SJCRH30 (cell line): Measurements from ENCODE around the gene TAF6. TPM values are rescaled to one million over a fixed set of nuclear protein-coding genes. Genes with fewer than 3 reads are reported as not detected.
"Not testable (repeated sequence)": the region's sequence is repeated elsewhere in the genome, so short reads cannot be mapped to it uniquely, and the experiment has no call there.

Experiments
- DNase-seq, 2 experiments: peaks; one replicate each; pipeline ENCODE4 v3.0.0-alpha.2; 2015 to 2020
- H3K27ac ChIP-seq: fragments of 250-450 bp; sonication (Bioruptor Pico); 2 replicates; pipeline ENCODE4 v1.5.1; 2020; ENCODE audit warnings: mild to moderate bottlenecking, moderate library complexity
- H3K27me3 ChIP-seq: fragments of 250-450 bp; sonication (Bioruptor Pico); 2 replicates; pipeline ENCODE4 v1.5.1; 2020; ENCODE audit warnings: mild to moderate bottlenecking, moderate library complexity
- H3K36me3 ChIP-seq: fragments of 250-450 bp; sonication (Bioruptor Pico); 2 replicates; pipeline ENCODE4 v1.5.1; 2020; ENCODE audit warnings: mild to moderate bottlenecking, moderate library complexity
- H3K4me1 ChIP-seq: fragments of 250-450 bp; sonication (Bioruptor Pico); 2 replicates; pipeline ENCODE4 v1.5.1; 2020; ENCODE audit warnings: mild to moderate bottlenecking, moderate library complexity
- H3K4me3 ChIP-seq: fragments of 250-450 bp; sonication (Bioruptor Pico); 2 replicates; pipeline ENCODE4 v1.5.1; 2020; ENCODE audit warnings: mild to moderate bottlenecking, moderate library complexity
- H3K9me3 ChIP-seq: fragments of 250-450 bp; sonication (Bioruptor Pico); replicated peaks from 2 replicates; pipeline ENCODE4 v1.5.1; 2020; ENCODE audit warnings: mild to moderate bottlenecking, moderate library complexity
- total RNA-seq: library from RNA; depleted of rRNA; stranded (reverse); fragments of >200 nt; shearing (Covaris generic); gene quantifications from 2 replicates; pipeline ENCODE4 v1.2.3, GENCODE V29; 2014

The TAF6 gene
- total RNA-seq, 1 experiment from 2014 or later = 42.2 TPM

DNA sequence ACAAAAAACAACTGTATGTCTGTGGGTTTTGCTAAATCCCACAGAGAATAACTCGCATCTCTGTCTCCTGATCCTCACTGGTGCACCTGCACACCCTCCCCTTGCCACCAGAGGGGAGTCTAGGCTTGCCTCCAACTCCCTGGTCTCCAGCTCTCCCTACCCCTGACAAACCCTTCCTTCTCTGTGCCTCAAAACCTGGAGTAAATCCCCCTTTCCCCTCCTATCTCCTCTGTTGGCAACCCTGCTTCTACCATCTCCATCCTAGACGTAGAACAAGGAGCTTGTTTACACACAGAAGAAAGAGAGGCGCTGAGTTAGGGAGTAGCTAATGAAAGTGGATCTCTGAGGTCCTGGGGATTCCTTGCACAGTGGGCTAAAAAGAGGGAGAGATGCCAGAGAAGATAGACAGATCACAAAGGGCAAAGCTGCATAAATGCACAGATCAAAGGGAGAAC lies 13.6 kb upstream of the TAF6 start:
- DNase-seq = peak; percentile 77 to 88
- no peaks in the 10 kb centered on the region for H3K9me3 ChIP-seq
- no peak overlapping the region for H3K27ac ChIP-seq
- H3K36me3 ChIP-seq = no peaks in the 10 kb centered on the region
- H3K4me1 ChIP-seq = no peaks in the 10 kb centered on the region
- no peak overlapping the region for H3K4me3 ChIP-seq
- peaks cover 6% of the 10 kb centered on the region; the same call in 1 of the 2 replicates for H3K27me3 ChIP-seq

- H3K4me1 ChIP-seq = no peaks in the 10 kb centered on the region
- no peak overlapping the region for H3K27ac ChIP-seq
- no peak overlapping the region for H3K4me3 ChIP-seq
- no peak for DNase-seq
- H3K36me3 ChIP-seq = no peaks in the 10 kb centered on the region
- no peaks in the 10 kb centered on the region for H3K9me3 ChIP-seq
- H3K27me3 ChIP-seq = peaks cover 6% of the 10 kb centered on the region; the same call in 1 of the 2 replicates
These were observed 13.0 kb upstream of the TAF6 start for GRCh38 chr7:100132126-100132525.

DNA sequence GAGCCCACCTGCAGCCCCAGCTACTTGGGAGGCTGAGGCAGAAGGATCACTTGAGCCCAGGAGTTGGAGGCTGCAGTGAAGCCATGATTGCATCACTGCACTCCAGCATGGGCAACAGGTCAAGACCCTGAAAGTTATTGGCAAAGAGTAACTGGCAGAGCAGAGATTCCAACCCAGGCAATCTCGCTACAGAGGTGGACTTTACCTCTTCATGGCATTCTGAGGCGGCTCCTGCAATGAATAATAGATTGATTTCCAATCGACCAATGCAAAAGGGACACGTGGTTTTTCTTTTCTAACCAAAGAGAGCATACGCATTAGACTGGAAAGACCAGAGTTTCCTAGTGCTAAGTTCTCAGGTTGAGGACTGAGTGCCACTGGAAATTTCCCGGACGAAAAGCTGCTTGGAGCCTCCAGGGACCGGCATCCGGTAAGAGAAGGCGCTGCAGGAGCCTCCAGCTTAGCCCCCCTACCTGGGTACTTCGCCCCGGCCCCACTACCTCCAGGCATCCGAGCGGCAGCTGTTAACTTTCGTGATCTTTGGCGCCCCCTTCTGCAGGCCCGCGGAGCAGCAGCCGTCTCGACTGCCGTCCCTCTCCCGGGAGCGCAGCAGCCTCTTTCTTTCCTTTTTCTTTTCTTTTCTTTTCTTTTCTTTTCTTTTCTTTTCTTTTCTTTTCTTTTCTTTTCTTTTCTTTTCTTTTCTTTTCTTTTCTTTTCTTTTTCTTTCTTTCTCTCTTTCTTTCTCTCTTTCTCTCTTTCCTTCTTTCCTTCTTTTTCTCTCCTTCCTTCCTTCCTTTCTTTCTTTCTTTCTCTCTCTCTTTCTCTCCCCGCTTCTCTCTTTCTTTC lies 11.7 kb upstream of the TAF6 start:
- no peak overlapping the region for H3K27ac ChIP-seq
- no peaks in the 10 kb centered on the region for H3K36me3 ChIP-seq
- no peaks in the 10 kb centered on the region for H3K9me3 ChIP-seq
- peak; percentile 76 to 84 for DNase-seq
- H3K4me1 ChIP-seq = no peaks in the 10 kb centered on the region
- no peak overlapping the region for H3K4me3 ChIP-seq
- peaks cover 6% of the 10 kb centered on the region; the same call in 1 of the 2 replicates for H3K27me3 ChIP-seq

DNA sequence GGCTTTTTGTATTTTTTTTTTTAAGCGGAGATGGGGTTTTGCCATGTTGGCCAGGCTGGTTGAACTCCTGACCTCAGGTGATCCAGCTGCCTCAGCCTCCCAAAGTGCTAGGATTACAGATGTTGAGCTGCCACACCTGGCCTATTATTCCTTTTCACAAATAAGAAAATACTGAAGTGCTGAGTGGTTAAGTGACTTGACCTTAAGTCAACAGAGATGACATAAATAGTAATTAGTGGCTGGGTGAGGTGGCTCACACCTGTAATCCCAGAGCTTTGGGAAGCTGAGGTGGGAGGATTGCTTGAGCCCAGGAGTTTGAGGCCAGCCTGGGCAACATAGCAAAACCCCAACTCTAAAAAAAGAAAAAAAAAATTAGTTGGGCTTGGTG lies 11.1 kb upstream of the TAF6 start:
- not testable (repeated sequence) for H3K4me1 ChIP-seq, H3K27me3 ChIP-seq, H3K36me3 ChIP-seq, H3K4me3 ChIP-seq, DNase-seq, H3K27ac ChIP-seq, H3K9me3 ChIP-seq

- H3K4me1 ChIP-seq = no peaks in the 10 kb centered on the region
- H3K4me3 ChIP-seq = no peak overlapping the region; the same call in 1 of the 2 replicates
- no peaks in the 10 kb centered on the region for H3K9me3 ChIP-seq
- DNase-seq = no peak
- H3K27me3 ChIP-seq = peaks cover 6% of the 10 kb centered on the region; the same call in 1 of the 2 replicates
- H3K27ac ChIP-seq = no peak overlapping the region
- H3K36me3 ChIP-seq = no peaks in the 10 kb centered on the region
These were observed 9.4 kb upstream of the TAF6 start for GRCh38 chr7:100128637-100128963.

DNA sequence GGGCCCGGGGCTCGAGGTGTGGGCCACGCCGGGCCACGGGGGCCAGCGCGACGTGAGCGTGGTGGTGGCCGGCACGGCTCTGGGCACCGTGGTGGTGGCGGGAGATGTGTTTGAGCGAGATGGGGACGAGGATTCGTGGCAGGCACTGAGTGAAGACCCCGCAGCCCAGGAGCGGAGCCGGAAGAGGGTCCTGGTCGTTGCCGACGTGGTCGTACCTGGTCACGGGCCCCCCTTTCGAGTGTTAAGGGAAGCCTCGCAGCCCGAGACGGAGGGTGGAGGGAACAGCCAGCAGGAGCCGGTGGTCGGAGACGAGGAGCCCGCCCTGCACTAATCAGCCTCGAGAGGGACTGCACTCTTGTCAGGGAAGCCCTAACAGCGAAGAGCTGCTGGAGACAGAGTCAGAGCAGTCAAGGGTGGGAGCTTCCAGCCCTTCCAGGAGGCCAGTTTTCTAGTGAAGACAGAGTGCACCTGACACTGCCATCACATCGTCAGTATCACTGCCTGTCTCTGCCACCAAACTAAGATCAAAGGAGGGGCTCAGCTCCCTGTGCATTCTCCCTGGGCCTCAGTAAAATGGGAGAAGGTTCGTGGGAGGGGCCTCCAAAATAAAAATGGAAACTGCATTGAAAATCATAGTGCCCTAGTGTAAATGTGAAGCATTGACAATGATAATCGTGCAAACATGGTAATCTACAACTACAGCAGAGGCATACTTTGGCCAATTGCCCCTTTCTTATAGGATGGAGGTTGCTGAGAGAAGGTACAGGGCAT lies 8.9 kb upstream of the TAF6 start:
- peak; percentile 49 to 52 for DNase-seq
- Histone ChIP-seq H3K27me3 (peaks cover 3% of the 10 kb centered on the region; the same call in 1 of the 2 replicates), H3K36me3 (no peaks in the 10 kb centered on the region), H3K4me3 (peak overlapping the region; percentile 81), H3K4me1 (no peaks in the 10 kb centered on the region), H3K27ac (no peak overlapping the region), H3K9me3 (no peaks in the 10 kb centered on the region)

- Histone ChIP-seq H3K9me3 (no peaks in the 10 kb centered on the region), H3K4me3 (peak within 1 kb of the TSS; percentile 81), H3K27me3 (no peaks in the 10 kb centered on the region), H3K4me1 (no peaks in the 10 kb centered on the region), H3K27ac (peak within 1 kb of the TSS; percentile 83), H3K36me3 (no peaks in the 10 kb centered on the region)
- DNase-seq = peak; percentile 94 to 97
These were observed 8.0 kb upstream of the TAF6 start, which contains the start of gene MBLAC1 for GRCh38 chr7:100126931-100127865. TSS of gene MBLAC1 (plus strand) at chr7:100126967. CDS start at chr7:100127396, 429 bp downstream.

DNA sequence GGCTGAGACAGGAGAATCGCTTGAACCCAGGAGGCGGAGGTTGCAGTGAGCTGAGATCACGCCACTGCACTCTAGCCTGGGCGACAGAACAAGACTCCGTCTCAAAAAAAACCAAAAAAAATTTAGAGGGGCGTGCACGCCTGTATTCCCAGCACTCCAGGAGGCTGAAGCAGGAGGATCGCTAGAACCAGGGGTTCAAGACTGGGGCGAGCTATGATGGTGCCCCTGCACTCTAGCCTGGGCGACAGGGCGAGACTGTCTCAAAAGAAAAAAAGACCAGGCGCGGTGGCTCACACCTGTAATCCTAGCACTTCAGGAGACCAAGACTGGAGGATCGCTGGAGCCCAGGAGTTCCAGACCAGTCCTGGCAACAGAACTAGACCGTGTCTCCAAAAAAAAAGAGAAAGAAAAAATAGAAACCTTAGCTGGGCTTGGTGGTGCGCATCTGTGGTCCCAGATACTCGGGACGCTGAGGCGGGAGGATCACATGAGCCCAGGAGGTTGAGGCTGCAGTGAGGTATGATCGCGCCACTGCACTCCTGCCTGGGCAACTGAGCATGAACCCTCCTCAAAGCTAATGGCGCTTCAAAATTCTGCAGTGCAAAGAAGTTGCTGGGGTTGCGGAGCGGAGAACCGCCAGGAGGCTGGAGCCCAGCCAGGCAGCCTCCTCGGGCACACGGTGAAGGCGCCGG lies 7.2 kb upstream of the TAF6 start:
- Histone ChIP-seq H3K4me3 (peak overlapping the region; percentile 81), H3K4me1 (no peaks in the 10 kb centered on the region), H3K36me3 (no peaks in the 10 kb centered on the region), H3K27ac (peak overlapping the region; percentile 83), H3K9me3 (no peaks in the 10 kb centered on the region), H3K27me3 (no peaks in the 10 kb centered on the region)
- DNase-seq = no peak

- Histone ChIP-seq H3K9me3 (no peaks in the 10 kb centered on the region), H3K27me3 (no peaks in the 10 kb centered on the region), H3K27ac (no peak overlapping the region), H3K4me3 (no peak overlapping the region), H3K36me3 (no peaks in the 10 kb centered on the region), H3K4me1 (no peaks in the 10 kb centered on the region)
- no peak for DNase-seq
These were observed 5.4 kb upstream of the TAF6 start for GRCh38 chr7:100124301-100125230.

- Histone ChIP-seq H3K4me1 (no peaks in the 10 kb centered on the region), H3K27me3 (no peaks in the 10 kb centered on the region), H3K36me3 (no peaks in the 10 kb centered on the region), H3K4me3 (no peak overlapping the region), H3K27ac (no peak overlapping the region), H3K9me3 (no peaks in the 10 kb centered on the region)
- no peak for DNase-seq
These were observed 3.4 kb upstream of the TAF6 start for GRCh38 chr7:100122568-100122967.

- no peaks in the 10 kb centered on the region for H3K27me3 ChIP-seq
- no peaks in the 10 kb centered on the region for H3K4me1 ChIP-seq
- DNase-seq = no peak
- no peaks in the 10 kb centered on the region for H3K9me3 ChIP-seq
- H3K36me3 ChIP-seq = no peaks in the 10 kb centered on the region
- no peak overlapping the region for H3K4me3 ChIP-seq
- no peak overlapping the region for H3K27ac ChIP-seq
These were observed 2.9 kb upstream of the TAF6 start for GRCh38 chr7:100122067-100122466.

DNA sequence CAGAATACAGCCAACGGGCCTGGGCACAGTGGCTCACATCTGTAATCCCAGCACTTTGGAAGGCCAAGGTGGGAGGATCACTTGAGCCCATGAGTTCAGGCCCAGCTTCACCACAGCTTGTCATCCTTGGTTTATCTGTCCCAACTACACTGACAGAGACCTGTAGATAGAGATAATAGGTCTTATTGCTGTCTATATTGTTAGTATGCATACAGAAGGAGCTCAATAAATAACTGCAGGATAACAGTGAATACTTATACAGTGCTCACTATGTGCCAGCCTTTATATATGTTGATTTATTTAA lies 1.5 kb upstream of the TAF6 start:
- no peak for DNase-seq
- Histone ChIP-seq H3K4me1 (no peaks in the 10 kb centered on the region), H3K36me3 (no peaks in the 10 kb centered on the region), H3K4me3 (peak overlapping the region; percentile 80), H3K27me3 (no peaks in the 10 kb centered on the region), H3K9me3 (no peaks in the 10 kb centered on the region), H3K27ac (no peak overlapping the region)

DNA sequence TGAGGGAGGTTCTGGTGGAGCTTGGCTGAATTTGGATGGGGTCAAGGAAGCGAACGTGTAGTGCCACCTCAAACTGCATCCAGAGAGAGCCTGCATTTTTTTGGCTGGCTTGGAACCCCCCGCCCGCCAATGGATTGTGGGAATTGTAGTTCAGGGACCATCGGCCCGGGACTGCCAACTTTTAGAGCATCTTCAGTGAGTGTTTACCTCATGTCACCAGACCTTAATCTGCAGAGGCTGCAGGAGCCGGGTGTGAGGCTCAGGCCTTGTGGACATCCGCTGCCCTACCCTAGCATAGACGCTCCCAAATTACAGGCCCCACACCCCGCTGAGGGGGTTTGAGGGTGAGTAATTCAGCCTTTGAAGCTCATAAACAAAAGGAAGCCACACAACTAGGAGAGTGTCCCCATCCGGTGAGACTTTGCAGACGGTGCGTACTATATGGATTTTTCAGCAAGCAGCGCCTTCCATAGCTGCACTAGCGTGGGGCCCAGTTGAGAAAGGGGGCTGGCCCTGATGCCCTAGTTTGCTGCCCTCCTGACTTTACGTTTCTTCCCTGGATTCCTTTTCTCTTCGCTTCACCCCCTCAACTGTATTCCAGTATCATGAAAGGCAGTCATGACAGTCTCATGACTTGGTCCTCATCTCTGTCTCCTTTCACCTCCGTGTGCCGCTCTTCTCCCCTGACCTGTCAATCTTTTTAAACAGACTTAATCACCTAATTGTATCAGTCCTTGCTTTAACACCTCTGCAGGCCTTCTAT lies 993 bp upstream of the TAF6 start:
- peak; percentile 76 to 87 for DNase-seq

More for the DNA sequence above, 993 bp upstream of the TAF6 start:
- H3K27me3 ChIP-seq = no peaks in the 10 kb centered on the region
- no peaks in the 10 kb centered on the region for H3K36me3 ChIP-seq
- no peaks in the 10 kb centered on the region for H3K4me1 ChIP-seq
- H3K9me3 ChIP-seq = no peaks in the 10 kb centered on the region
- peak overlapping the region; percentile 80 for H3K4me3 ChIP-seq
- peak overlapping the region; percentile 92 for H3K27ac ChIP-seq
